GM10248 (cell line): Measurements from ENCODE around the gene HS3ST3A1.

ENCODE experiments used
- CTCF ChIA-PET: fragments of 300-600 bp; sonication (Branson Sonifier 250); formaldehyde crosslinking; extraction: SDS; loops from one replicate; lab custom pipeline; 2021; ENCODE audit warnings: antibody characterized with exemption; lab: Yijun Ruan, JAX
- POLR2A ChIA-PET: fragments of 350-650 bp; sonication (Branson Sonifier 250); formaldehyde crosslinking; extraction: SDS; loops from one replicate; lab custom pipeline; 2020; ENCODE audit warnings: antibody characterized with exemption; lab: Yijun Ruan, JAX
- DNase-seq: peaks from one replicate; pipeline ENCODE4 v3.0.0; 2012; ENCODE audit errors: extremely low spot score
- TF ChIP-seq, protein P1 (sequence below): IDR thresholded peaks from 2 replicates; pipeline ENCODE4 v1.5.1; 2012; ENCODE audit warnings: mild to moderate bottlenecking, low read depth; ENCODE audit errors: extremely low read depth, missing control alignments, control extremely low read depth

HS3ST3A1 gene

DNA sequence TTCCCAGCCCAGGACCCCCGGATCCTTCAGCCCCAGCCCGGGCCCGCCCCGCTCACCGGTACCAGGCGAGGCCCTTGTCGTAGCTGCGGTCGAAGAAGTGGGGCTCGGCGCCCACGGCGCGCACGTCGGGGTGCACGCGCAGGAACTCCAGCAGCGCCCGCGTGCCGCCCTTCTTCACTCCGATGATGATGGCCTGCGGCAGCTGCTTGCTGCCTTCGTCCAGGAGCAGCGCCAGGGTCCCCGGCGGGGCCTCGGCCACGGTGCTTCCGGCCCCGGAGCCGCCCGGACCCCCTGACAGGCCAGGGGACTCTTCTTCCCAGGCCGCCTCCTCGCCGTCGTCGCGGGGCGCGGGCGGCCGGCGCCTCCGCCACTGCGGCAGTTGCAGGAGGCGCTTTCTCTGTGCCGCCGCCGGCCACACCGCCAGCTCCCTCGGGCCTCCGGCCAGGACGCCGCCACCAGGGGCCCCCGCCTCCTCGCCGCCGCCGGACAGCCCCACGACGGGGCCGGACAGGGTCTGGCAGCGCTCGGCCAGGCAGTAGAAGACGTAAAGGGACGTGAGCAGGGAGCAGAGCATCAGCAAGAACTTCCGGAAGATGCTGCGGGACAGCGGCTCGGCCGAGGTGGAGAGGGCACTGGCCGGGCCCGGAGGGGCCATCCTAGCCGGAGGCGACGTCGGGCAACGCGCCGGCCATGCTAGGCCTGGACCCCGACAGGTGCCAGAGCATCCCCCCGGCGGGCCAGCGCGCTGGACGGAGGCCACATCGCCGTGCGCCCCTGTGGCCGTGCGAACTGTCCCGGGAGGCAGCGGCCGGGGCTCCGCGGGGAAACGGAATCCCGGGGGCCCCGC lies 1.0 kb downstream of the HS3ST3A1 start:
- DNase-seq = no peak
- TF ChIP-seq, protein P1, sequence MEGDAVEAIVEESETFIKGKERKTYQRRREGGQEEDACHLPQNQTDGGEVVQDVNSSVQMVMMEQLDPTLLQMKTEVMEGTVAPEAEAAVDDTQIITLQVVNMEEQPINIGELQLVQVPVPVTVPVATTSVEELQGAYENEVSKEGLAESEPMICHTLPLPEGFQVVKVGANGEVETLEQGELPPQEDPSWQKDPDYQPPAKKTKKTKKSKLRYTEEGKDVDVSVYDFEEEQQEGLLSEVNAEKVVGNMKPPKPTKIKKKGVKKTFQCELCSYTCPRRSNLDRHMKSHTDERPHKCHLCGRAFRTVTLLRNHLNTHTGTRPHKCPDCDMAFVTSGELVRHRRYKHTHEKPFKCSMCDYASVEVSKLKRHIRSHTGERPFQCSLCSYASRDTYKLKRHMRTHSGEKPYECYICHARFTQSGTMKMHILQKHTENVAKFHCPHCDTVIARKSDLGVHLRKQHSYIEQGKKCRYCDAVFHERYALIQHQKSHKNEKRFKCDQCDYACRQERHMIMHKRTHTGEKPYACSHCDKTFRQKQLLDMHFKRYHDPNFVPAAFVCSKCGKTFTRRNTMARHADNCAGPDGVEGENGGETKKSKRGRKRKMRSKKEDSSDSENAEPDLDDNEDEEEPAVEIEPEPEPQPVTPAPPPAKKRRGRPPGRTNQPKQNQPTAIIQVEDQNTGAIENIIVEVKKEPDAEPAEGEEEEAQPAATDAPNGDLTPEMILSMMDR = no peak

DNA sequence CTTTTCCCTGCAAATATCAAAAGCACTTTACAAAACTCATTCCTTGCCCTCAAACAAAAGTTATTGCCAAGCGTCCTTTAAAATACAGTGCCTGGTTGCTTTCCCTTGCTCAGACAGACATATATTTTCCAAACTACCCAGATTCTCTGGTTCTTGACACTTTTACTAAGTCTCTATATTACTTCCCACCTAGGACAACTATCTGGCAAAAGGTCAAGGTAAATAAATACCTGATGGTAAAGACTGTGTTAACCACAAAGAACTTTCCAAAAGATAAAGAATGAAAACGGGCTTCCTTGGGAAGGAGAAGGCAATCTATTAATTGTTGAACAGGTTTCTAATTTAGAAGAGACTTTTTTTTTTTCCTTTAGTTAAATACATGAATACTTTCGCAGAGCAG lies 1.9 kb downstream of the HS3ST3A1 start:
- DNase-seq = no peak
- ChIA-PET CTCF (no interaction called here), POLR2A (no interaction called here)
- TF ChIP-seq, protein P1 = no peak

More for the DNA sequence above, 1.0 kb downstream of the HS3ST3A1 start:
- CTCF ChIA-PET = no interaction called here
- POLR2A ChIA-PET = no interaction called here

DNA sequence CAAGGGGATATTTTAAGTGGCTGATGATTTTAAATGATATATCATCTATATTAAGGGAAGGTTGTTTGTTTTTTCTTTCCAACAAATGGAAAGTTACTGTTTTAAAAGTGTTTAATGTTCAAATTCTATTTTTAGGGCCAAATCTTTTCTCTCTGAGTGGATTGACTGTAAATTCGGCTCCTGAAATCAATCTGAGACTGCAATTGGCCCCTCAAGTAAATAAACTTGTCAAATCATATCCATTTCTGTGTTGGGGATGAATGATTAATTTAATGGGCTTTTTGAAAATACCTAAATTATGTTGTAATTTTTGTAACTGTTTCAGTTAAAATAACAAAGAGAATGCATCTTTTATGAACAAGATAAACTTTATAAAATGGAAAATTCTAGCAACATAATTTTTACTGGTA lies 2.6 kb downstream of the HS3ST3A1 start:
- TF ChIP-seq, protein P1 = no peak
- ChIA-PET CTCF (interaction anchor here (3.0 kb wide), 1 partner anchor 1328 kb away, joined by 22 read pairs; no protein-coding TSS in a partner anchor), POLR2A (no interaction called here)
- DNase-seq = no peak

DNA sequence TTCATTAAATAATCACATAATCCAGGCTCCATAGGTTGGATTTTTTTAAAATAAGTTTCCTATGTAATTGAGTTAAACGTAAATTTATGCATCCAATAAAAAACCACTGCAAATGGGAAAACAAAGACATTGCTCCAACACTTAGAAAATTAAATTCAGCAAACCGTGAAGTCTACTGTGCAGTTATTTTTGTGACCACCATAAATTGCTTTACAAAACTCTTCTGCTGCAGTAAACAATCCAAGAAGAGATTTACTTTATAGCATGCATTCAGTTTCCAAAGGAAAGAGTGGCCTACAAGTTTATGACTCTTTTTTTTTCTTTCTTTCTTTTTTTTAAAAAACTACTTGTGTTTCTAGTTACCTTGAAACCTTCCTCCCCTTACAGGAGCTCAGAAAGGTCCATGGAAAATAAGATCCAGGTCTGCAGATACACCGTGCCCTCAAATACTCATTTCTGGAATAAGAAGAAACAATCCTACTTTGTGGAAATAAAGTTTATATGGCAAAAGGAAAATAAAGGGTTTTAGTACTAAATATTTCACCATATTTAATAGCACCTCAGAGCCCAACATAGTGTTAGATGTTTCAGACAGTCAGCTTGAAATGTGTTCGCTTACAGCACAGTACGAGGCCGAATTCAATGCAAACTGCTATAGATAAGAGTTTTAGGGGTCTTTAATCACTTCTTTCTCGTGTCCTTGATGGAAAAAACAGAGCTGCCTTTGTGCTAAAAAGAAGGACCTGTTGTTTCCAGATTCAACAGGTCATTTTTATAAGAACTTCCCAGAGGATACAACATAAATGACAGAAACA lies 3.2 kb downstream of the HS3ST3A1 start:
- CTCF ChIA-PET = interaction anchor here (3.0 kb wide), 1 partner anchor 1328 kb away, joined by 22 read pairs; no protein-coding TSS in a partner anchor
- TF ChIP-seq, protein P1 = no peak
- POLR2A ChIA-PET = no interaction called here
- DNase-seq = no peak

DNA sequence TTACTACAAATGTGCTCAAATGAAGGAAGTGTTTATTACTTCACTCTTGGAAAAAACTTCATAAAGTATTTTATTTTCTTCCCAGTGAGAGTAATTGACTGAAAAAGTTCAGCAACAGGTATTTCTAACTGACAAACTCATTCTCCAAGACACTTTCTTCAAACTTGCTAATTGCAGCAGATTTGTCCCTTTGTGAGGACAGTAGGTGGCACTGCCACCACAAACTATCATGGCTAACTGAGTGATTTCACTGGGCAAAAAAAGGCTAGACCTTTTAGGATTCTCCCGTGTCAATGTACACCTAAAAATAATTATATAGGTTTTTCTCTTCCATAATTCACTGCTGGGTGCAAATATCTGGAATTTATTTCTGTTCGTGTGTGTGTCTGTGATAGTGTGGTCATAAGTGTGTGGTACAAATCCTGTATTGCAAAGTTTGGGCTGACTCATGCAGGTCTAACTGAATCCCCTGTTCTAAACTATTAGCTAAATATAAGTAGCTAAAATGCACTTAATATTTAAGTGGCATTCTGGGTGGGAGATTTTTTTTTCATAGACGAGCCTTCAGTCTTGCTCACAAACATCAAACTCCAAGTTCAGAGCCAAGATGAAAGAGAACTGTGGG lies 3.9 kb downstream of the HS3ST3A1 start:
- DNase-seq = peak; percentile 32
- ChIA-PET CTCF (interaction anchor here (2.4 to 3.0 kb wide), 2 partner anchors 704 to 1329 kb away, joined by 9 to 22 read pairs; no protein-coding TSS in a partner anchor), POLR2A (no interaction called here)
- TF ChIP-seq, protein P1 = peak; percentile 69
